HEK293 (cell line): ENCODE measurements around the gene NIPBL.

ENCODE experiments used
- CTCF ChIA-PET: fragments of 350-600 bp; formaldehyde crosslinking; extraction: SDS; loops from one replicate; lab custom pipeline; 2021; ENCODE audit warnings: antibody characterized with exemption; lab: Yijun Ruan, JAX
- POLR2A ChIA-PET: fragments of 300-600 bp; formaldehyde crosslinking; extraction: SDS; loops from one replicate; lab custom pipeline; 2020; ENCODE audit warnings: antibody characterized with exemption, inconsistent platforms; lab: Yijun Ruan, JAX
- H3K27ac ChIP-seq: fragments of 200-500 bp; sonication (Bioruptor generic); 2 replicates; pipeline ENCODE4 v1.5.1; 2014; ENCODE audit warnings: low read depth, low read length, control low read depth, inconsistent platforms; ENCODE audit errors: extremely low read depth
- H3K36me3 ChIP-seq, 2 experiments: fragments of 200-500 bp in 1 of 2; sonication (Bioruptor generic) in 1 of 2; 1 replicate in 1 of 2; 2 replicates in 1 of 2; pipeline ENCODE4 v1.5.1; 2014 to 2017; ENCODE audit warnings: inconsistent platforms in 2 of 2, low read length in 2 of 2; ENCODE audit not compliant: control insufficient read depth in 2 of 2, insufficient read depth in 1 of 2
- H3K4me1 ChIP-seq: fragments of 200-500 bp; sonication (Bioruptor generic); 2 replicates; pipeline ENCODE4 v1.5.1; 2014; ENCODE audit warnings: mild to moderate bottlenecking, low read length, inconsistent platforms; ENCODE audit not compliant: control insufficient read depth, insufficient read depth
- H3K4me3 ChIP-seq: 2 replicates; pipeline ENCODE4 v1.5.1; 2011; ENCODE audit warnings: low read depth, mild to moderate bottlenecking, control low read depth, low read length, moderate library complexity
- H3K9me3 ChIP-seq: fragments of 200-500 bp; sonication (Bioruptor generic); 2 replicates; pipeline ENCODE4 v1.5.1; 2014; ENCODE audit warnings: low read depth, low read length, inconsistent platforms; ENCODE audit not compliant: control insufficient read depth, insufficient read depth
- AEBP2 ChIP-seq: fragments of 450-650 bp; formaldehyde crosslinking; IDR thresholded peaks from 2 replicates; pipeline ENCODE4 v1.5.1; 2016; ENCODE audit warnings: missing biosample characterization, missing genetic modification characterization, borderline replicate concordance
- INSM2 ChIP-seq: fragments of 450-650 bp; formaldehyde crosslinking; IDR thresholded peaks from 2 replicates; pipeline ENCODE4 v1.5.1; 2016; ENCODE audit warnings: missing biosample characterization, missing genetic modification characterization
- KLF9 ChIP-seq: fragments of 450-650 bp; formaldehyde crosslinking; IDR thresholded peaks from 2 replicates; pipeline ENCODE4 v1.5.1; 2016; ENCODE audit warnings: missing biosample characterization, missing genetic modification characterization, low read depth
- PATZ1 ChIP-seq: fragments of 450-650 bp; formaldehyde crosslinking; IDR thresholded peaks from 2 replicates; pipeline ENCODE4 v1.5.1; 2016; ENCODE audit warnings: missing biosample characterization, missing genetic modification characterization
- SALL2 ChIP-seq: fragments of 450-650 bp; formaldehyde crosslinking; IDR thresholded peaks from 2 replicates; pipeline ENCODE4 v1.5.0; 2017; ENCODE audit warnings: missing biosample characterization, mild to moderate bottlenecking, missing genetic modification characterization, borderline replicate concordance
- SP7 ChIP-seq: fragments of 450-650 bp; formaldehyde crosslinking; IDR thresholded peaks from 2 replicates; pipeline ENCODE4 v1.5.1; 2016; ENCODE audit warnings: missing biosample characterization, missing genetic modification characterization
- ZBTB49 ChIP-seq: fragments of 450-650 bp; formaldehyde crosslinking; IDR thresholded peaks from 2 replicates; pipeline ENCODE4 v1.5.1; 2016; ENCODE audit warnings: missing biosample characterization, missing genetic modification characterization, low read depth
- ZFP41 ChIP-seq: fragments of 450-650 bp; formaldehyde crosslinking; IDR thresholded peaks from 2 replicates; pipeline ENCODE4 v1.5.1; 2016; ENCODE audit warnings: missing biosample characterization, missing genetic modification characterization, borderline replicate concordance
- ZNF155 ChIP-seq: fragments of 450-650 bp; formaldehyde crosslinking; IDR thresholded peaks from 2 replicates; pipeline ENCODE4 v1.5.1; 2016; ENCODE audit warnings: missing biosample characterization, missing genetic modification characterization
- ZNF211 ChIP-seq: fragments of 450-650 bp; formaldehyde crosslinking; IDR thresholded peaks from 2 replicates; pipeline ENCODE4 v1.5.1; 2016; ENCODE audit warnings: low read depth, missing biosample characterization, missing genetic modification characterization
- ZNF24 ChIP-seq: fragments of 450-650 bp; formaldehyde crosslinking; IDR thresholded peaks from 2 replicates; pipeline ENCODE4 v1.5.1; 2016; ENCODE audit warnings: missing biosample characterization, missing genetic modification characterization
- ZNF521 ChIP-seq: fragments of 450-650 bp; formaldehyde crosslinking; IDR thresholded peaks from 2 replicates; pipeline ENCODE4 v1.5.1; 2017; ENCODE audit warnings: missing biosample characterization, mild to moderate bottlenecking, missing genetic modification characterization
- ZNF529 ChIP-seq: fragments of 450-650 bp; formaldehyde crosslinking; IDR thresholded peaks from 2 replicates; pipeline ENCODE4 v1.5.1; 2017; ENCODE audit warnings: missing genetic modification characterization, missing biosample characterization; ENCODE audit not compliant: insufficient replicate concordance
- ZNF530 ChIP-seq: fragments of 450-650 bp; formaldehyde crosslinking; IDR thresholded peaks from 2 replicates; pipeline ENCODE4 v1.5.1; 2016; ENCODE audit warnings: low read depth, missing biosample characterization, missing genetic modification characterization
- ZNF580 ChIP-seq: fragments of 450-650 bp; formaldehyde crosslinking; IDR thresholded peaks from 2 replicates; pipeline ENCODE4 v1.5.1; 2016; ENCODE audit warnings: missing biosample characterization, missing genetic modification characterization
- ZNF600 ChIP-seq: fragments of 450-650 bp; formaldehyde crosslinking; IDR thresholded peaks from 2 replicates; pipeline ENCODE4 v1.5.1; 2016; ENCODE audit warnings: missing biosample characterization, missing genetic modification characterization
- ZNF639 ChIP-seq: fragments of 450-650 bp; formaldehyde crosslinking; IDR thresholded peaks from 2 replicates; pipeline ENCODE4 v1.5.1; 2016; ENCODE audit warnings: missing biosample characterization, missing genetic modification characterization
- ZNF704 ChIP-seq: fragments of 450-650 bp; formaldehyde crosslinking; IDR thresholded peaks from 2 replicates; pipeline ENCODE4 v1.5.1; 2016; ENCODE audit warnings: missing biosample characterization, missing genetic modification characterization

Gene NIPBL

GRCh38 chr5:36936309-36936708 is 59.7 kb downstream of the NIPBL start:
- ChIA-PET POLR2A (no interaction called here), CTCF (interaction anchor here (3.8 kb wide), 1 partner anchor 10 kb away, joined by 18 read pairs; no protein-coding TSS in a partner anchor)
- Histone ChIP-seq H3K4me3 (no peak overlapping the region), H3K36me3 (no peaks in the 10 kb centered on the region), H3K4me1 (peaks cover 28% of the 10 kb centered on the region), H3K27ac (no peak overlapping the region), H3K9me3 (no peaks in the 10 kb centered on the region)
- no peak for TF ChIP-seq SALL2 (tag by site-specific recombination)
- TF ChIP-seq INSM2 (tag by site-specific recombination), result no peak
- TF ChIP-seq ZNF155, result no peak
- no peak for TF ChIP-seq ZNF24 (tag by site-specific recombination)
- no peak for TF ChIP-seq AEBP2 (tag by site-specific recombination)
- no peak for TF ChIP-seq ZNF704 (tag by site-specific recombination)
- TF ChIP-seq ZBTB49 (tag by site-specific recombination), result no peak
- no peak for TF ChIP-seq ZNF211 (tag by site-specific recombination)
- no peak for TF ChIP-seq ZNF580
- TF ChIP-seq PATZ1 (tag by site-specific recombination), result no peak
- TF ChIP-seq ZNF521 (tag by site-specific recombination), result no peak
- no peak for TF ChIP-seq ZNF529 (tag by site-specific recombination)
- no peak for TF ChIP-seq ZNF600 (tag by site-specific recombination)

- no peaks in the 10 kb centered on the region for H3K36me3 ChIP-seq
- POLR2A ChIA-PET, result no interaction called here
- H3K9me3 ChIP-seq, result no peaks in the 10 kb centered on the region
- CTCF ChIA-PET, result interaction anchor here (3.8 kb wide), 1 partner anchor 8 kb away, joined by 18 read pairs; no protein-coding TSS in a partner anchor
- peaks cover 29% of the 10 kb centered on the region for H3K4me1 ChIP-seq
- no peak overlapping the region for H3K4me3 ChIP-seq
- TF ChIP-seq KLF9 (tag by site-specific recombination), result peak; percentile 23; the same call in 1 of the 2 replicates
- no peak for TF ChIP-seq ZNF530 (tag by site-specific recombination)
- TF ChIP-seq ZFP41, result no peak
- no peak for TF ChIP-seq ZNF639 (tag by site-specific recombination)
- no peak for TF ChIP-seq SP7
- H3K27ac ChIP-seq, result no peak overlapping the region
Measured at GRCh38 chr5:36938129-36938528, 61.6 kb downstream of the NIPBL start.
